ENCODE results near the gene SYNPO2. TPM values are rescaled to one million over a fixed set of nuclear protein-coding genes. Genes with fewer than 3 reads are reported as not detected.

Gene SYNPO2
- total RNA-seq, 4 donors from 2014 or later = 144 to 400 (median 228) TPM

GRCh38 chr4:118992149-118992548 is 103.5 kb downstream of the SYNPO2 start:
- DNase-seq = no peak
- peak overlapping the region; percentile 82 to 98 for H3K27ac ChIP-seq
- peaks cover 0 to 8% of the 10 kb centered on the region in 2 donors for H3K4me1 ChIP-seq
- no peaks in the 10 kb centered on the region for H3K36me3 ChIP-seq
- H3K27me3 ChIP-seq = no peaks in the 10 kb centered on the region
- TF ChIP-seq CTCF (IDR thresholded peaks at IDR 0.05) (no peak), POLR2A (IDR thresholded peaks at IDR 0.05) (no peak)
- intact Hi-C loops (cut with DNase I; ENCODE audit: low total_unique reads) = no loop called here
- H3K4me3 ChIP-seq = no peak overlapping the region
- no peaks in the 10 kb centered on the region for H3K9me3 ChIP-seq

DNA sequence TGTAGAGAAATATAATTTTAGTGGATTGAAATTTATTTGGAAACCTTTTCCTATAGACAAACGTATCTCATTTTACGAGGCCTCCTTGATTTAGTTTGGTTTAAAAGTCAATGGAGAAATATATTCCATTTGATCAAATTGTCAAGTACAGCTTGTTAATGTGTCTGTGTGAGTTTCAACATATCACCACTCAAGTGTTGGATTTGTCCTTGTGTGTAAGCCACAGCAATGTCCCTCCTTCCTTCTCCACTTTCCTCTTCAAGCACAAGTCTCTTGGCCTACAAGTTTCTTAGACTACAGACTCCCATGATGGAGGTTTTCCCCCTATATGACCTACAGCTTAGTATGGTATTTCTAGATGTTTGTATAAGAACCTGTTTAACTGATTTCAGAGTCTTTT is 104.7 kb downstream of the SYNPO2 start:
- intact Hi-C loops (cut with DNase I; ENCODE audit: low total_unique reads) = no loop called here
- Histone ChIP-seq H3K36me3 (no peaks in the 10 kb centered on the region), H3K27me3 (no peaks in the 10 kb centered on the region), H3K9me3 (no peaks in the 10 kb centered on the region), H3K4me1 (peaks cover 0 to 8% of the 10 kb centered on the region in 2 donors), H3K27ac (peak overlapping the region; percentile 82 to 98), H3K4me3 (no peak overlapping the region)
- DNase-seq = no peak
- no peak for TF ChIP-seq CTCF (IDR thresholded peaks at IDR 0.05)
- no peak for TF ChIP-seq POLR2A (IDR thresholded peaks at IDR 0.05)

DNA sequence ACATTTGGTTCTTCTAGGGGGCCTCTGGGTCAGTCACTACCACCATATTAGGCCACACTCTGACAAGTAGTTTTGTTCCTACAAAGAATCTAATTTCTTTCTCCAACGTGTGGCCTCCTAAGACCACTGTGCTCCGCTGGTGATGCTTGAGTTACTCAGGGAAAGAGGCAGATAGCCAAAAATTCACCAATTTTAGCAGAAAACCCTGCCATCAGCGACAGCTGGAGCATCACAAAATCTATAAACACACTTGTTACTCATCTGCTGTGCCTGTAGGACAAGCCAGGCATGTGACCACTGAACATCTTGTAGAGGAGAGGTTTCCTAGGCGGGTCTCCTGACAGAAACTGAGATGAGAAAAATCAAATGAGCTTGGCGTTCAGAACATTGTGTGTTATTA is 105.4 kb downstream of the SYNPO2 start:
- H3K4me1 ChIP-seq = peaks cover 0 to 8% of the 10 kb centered on the region in 2 donors
- H3K9me3 ChIP-seq = no peaks in the 10 kb centered on the region
- DNase-seq = no peak
- H3K27ac ChIP-seq = peak overlapping the region; percentile 82 to 98
- no peaks in the 10 kb centered on the region for H3K36me3 ChIP-seq
- intact Hi-C loops (cut with DNase I; ENCODE audit: low total_unique reads) = no loop called here
- no peak overlapping the region for H3K4me3 ChIP-seq
- H3K27me3 ChIP-seq = no peaks in the 10 kb centered on the region
- no peak for TF ChIP-seq CTCF (IDR thresholded peaks at IDR 0.05)
- TF ChIP-seq POLR2A (IDR thresholded peaks at IDR 0.05) = no peak

GRCh38 chr4:118995693-118996391 is 107.2 kb downstream of the SYNPO2 start:
- Histone ChIP-seq H3K4me3 (no peak overlapping the region), H3K27ac (peak overlapping the region; percentile 82 to 98), H3K9me3 (no peaks in the 10 kb centered on the region), H3K36me3 (no peaks in the 10 kb centered on the region), H3K4me1 (peaks cover 0 to 8% of the 10 kb centered on the region in 2 donors), H3K27me3 (no peaks in the 10 kb centered on the region)
- intact Hi-C loops (cut with DNase I; ENCODE audit: low total_unique reads) = no loop called here
- TF ChIP-seq CTCF (IDR thresholded peaks at IDR 0.05) (no peak), POLR2A (IDR thresholded peaks at IDR 0.05) (no peak)
- DNase-seq = no peak

GRCh38 chr4:118997601-118998000 is 108.9 kb downstream of the SYNPO2 start:
- Histone ChIP-seq H3K4me1 (peaks cover 0 to 8% of the 10 kb centered on the region in 2 donors), H3K27ac (peak overlapping the region; percentile 78 to 98), H3K4me3 (no peak overlapping the region), H3K9me3 (no peaks in the 10 kb centered on the region), H3K27me3 (no peaks in the 10 kb centered on the region), H3K36me3 (no peaks in the 10 kb centered on the region)
- TF ChIP-seq CTCF (IDR thresholded peaks at IDR 0.05) (no peak), POLR2A (IDR thresholded peaks at IDR 0.05) (peak in 1 of 2 donors; percentile 50)
- no peak for DNase-seq
- intact Hi-C loops (cut with DNase I; ENCODE audit: low total_unique reads) = no loop called here
